ENCODE measurements around the gene ADAMTS20.

GRCh38 chr12:43576162-43576561 is 24.2 kb upstream of the ADAMTS20 start:
- TF ChIP-seq, protein P1, sequence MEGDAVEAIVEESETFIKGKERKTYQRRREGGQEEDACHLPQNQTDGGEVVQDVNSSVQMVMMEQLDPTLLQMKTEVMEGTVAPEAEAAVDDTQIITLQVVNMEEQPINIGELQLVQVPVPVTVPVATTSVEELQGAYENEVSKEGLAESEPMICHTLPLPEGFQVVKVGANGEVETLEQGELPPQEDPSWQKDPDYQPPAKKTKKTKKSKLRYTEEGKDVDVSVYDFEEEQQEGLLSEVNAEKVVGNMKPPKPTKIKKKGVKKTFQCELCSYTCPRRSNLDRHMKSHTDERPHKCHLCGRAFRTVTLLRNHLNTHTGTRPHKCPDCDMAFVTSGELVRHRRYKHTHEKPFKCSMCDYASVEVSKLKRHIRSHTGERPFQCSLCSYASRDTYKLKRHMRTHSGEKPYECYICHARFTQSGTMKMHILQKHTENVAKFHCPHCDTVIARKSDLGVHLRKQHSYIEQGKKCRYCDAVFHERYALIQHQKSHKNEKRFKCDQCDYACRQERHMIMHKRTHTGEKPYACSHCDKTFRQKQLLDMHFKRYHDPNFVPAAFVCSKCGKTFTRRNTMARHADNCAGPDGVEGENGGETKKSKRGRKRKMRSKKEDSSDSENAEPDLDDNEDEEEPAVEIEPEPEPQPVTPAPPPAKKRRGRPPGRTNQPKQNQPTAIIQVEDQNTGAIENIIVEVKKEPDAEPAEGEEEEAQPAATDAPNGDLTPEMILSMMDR (conservative IDR thresholded peaks at IDR 0.05; ENCODE audit: low read depth, low read length) = no peak
- TF ChIP-seq EZH2 (IDR thresholded peaks at IDR 0.05; ENCODE audit: borderline replicate concordance, low read depth, low read length, poor library complexity, severe bottlenecking) = no peak

Data from A673 (cell line).